Measurements from ENCODE around the gene RPS6KA2. TPM values are rescaled to one million over a fixed set of nuclear protein-coding genes. Genes with fewer than 3 reads are reported as not detected.

RPS6KA2 gene
- total and polyA plus RNA-seq, 2 experiments from 2014 or later = 12.5 to 25.3 TPM

- ATAC-seq (no peak), DNase-seq (ENCODE audit: low spot score) (no peak)
- Histone ChIP-seq H3K4me2 (no peak overlapping the region), H3K27ac (ENCODE audit: low read depth) (no peak overlapping the region), H4K20me1 (replicated peaks; ENCODE audit: insufficient read depth) (no peaks in the 10 kb centered on the region; the same call in 1 of the 2 replicates), H3K9me2 (ENCODE audit: insufficient read depth) (no peaks in the 10 kb centered on the region), H3K27me3 (ENCODE audit: insufficient read depth) (no peaks in the 10 kb centered on the region), H3K79me2 (replicated peaks; ENCODE audit: insufficient read depth) (no peaks in the 10 kb centered on the region), H3F3A (replicated peaks; ENCODE audit: low read depth) (no peaks in the 10 kb centered on the region), H2AFZ (no peak overlapping the region), H3K4me3 (no peak overlapping the region), H3K36me3 (ENCODE audit: insufficient read depth) (no peaks in the 10 kb centered on the region), H3K4me1 (ENCODE audit: insufficient read depth) (no peaks in the 10 kb centered on the region)
- TF ChIP-seq ETS1 (IDR thresholded peaks at IDR 0.05) (no peak), ZNF462 (CRISPR knock-in tag; IDR thresholded peaks at IDR 0.05) (no peak), CTCF (conservative IDR thresholded peaks at IDR 0.05; ENCODE audit: low read depth in 2 of 2) (no peak), ZNF331 (CRISPR knock-in tag; IDR thresholded peaks at IDR 0.05; ENCODE audit: low read depth) (no peak), EZH2phosphoT487 (IDR thresholded peaks at IDR 0.05; ENCODE audit: unreplicated experiment) (no peak), ZNF114 (CRISPR knock-in tag; IDR thresholded peaks at IDR 0.05) (no peak), CREB1 (CRISPR knock-in tag; IDR thresholded peaks at IDR 0.05; ENCODE audit: low read depth) (no peak), EZH2 (IDR thresholded peaks at IDR 0.05; ENCODE audit: low read depth, unreplicated experiment) (no peak), STAT1 (IDR thresholded peaks at IDR 0.05; ENCODE audit: unreplicated experiment) (no peak), JUNB (IDR thresholded peaks at IDR 0.05; ENCODE audit: unreplicated experiment) (no peak), NANOG (IDR thresholded peaks at IDR 0.05; ENCODE audit: borderline replicate concordance) (no peak), POLR2AphosphoS5 (IDR thresholded peaks at IDR 0.05; ENCODE audit: low read depth) (no peak)
- TF ChIP-seq, protein P1, sequence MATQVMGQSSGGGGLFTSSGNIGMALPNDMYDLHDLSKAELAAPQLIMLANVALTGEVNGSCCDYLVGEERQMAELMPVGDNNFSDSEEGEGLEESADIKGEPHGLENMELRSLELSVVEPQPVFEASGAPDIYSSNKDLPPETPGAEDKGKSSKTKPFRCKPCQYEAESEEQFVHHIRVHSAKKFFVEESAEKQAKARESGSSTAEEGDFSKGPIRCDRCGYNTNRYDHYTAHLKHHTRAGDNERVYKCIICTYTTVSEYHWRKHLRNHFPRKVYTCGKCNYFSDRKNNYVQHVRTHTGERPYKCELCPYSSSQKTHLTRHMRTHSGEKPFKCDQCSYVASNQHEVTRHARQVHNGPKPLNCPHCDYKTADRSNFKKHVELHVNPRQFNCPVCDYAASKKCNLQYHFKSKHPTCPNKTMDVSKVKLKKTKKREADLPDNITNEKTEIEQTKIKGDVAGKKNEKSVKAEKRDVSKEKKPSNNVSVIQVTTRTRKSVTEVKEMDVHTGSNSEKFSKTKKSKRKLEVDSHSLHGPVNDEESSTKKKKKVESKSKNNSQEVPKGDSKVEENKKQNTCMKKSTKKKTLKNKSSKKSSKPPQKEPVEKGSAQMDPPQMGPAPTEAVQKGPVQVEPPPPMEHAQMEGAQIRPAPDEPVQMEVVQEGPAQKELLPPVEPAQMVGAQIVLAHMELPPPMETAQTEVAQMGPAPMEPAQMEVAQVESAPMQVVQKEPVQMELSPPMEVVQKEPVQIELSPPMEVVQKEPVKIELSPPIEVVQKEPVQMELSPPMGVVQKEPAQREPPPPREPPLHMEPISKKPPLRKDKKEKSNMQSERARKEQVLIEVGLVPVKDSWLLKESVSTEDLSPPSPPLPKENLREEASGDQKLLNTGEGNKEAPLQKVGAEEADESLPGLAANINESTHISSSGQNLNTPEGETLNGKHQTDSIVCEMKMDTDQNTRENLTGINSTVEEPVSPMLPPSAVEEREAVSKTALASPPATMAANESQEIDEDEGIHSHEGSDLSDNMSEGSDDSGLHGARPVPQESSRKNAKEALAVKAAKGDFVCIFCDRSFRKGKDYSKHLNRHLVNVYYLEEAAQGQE (IDR thresholded peaks at IDR 0.05; ENCODE audit: unreplicated experiment) = no peak
- no peaks in the 10 kb centered on the region for H3K9me3 Mint-ChIP-seq
- H3K36me3 Mint-ChIP-seq (ENCODE audit: low read depth) = peaks cover 24% of the 10 kb centered on the region
- no peaks in the 10 kb centered on the region for H3K4me1 Mint-ChIP-seq
- H3K27me3 Mint-ChIP-seq (ENCODE audit: insufficient read depth, low read depth, poor library complexity) = peaks cover 12% of the 10 kb centered on the region
- no peak overlapping the region for H3K4me3 Mint-ChIP-seq
- no peak overlapping the region for H3K27ac Mint-ChIP-seq
These were observed 159.5 kb downstream of the RPS6KA2 start for GRCh38 chr6:166467436-166468000.
